HG02840 (cell line): ENCODE data around the gene COPS8.

Experiments used
- ATAC-seq: cut with Tn5 transposase; IDR thresholded peaks from one replicate; pipeline ENCODE4 v1.9.1; 2021; ENCODE audit warnings: mild to moderate bottlenecking, moderate library complexity, moderate number of reproducible peaks; ENCODE audit not compliant: unreplicated experiment, low FRiP score

The COPS8 gene

GRCh38 chr2:237064203-237065070 lies 21.3 kb upstream of the COPS8 start:
- ATAC-seq = no peak

- no peak for ATAC-seq
These were observed 20.7 kb upstream of the COPS8 start for GRCh38 chr2:237065071-237065377.

GRCh38 chr2:237066396-237066795 lies 19.3 kb upstream of the COPS8 start:
- no peak for ATAC-seq

- no peak for ATAC-seq
These were observed 17.6 kb upstream of the COPS8 start for GRCh38 chr2:237068005-237068576.

- ATAC-seq = no peak
These were observed 13.4 kb upstream of the COPS8 start for GRCh38 chr2:237072067-237072931.

- no peak for ATAC-seq
These were observed 12.1 kb upstream of the COPS8 start for GRCh38 chr2:237073552-237073951.

GRCh38 chr2:237074211-237074993 lies 11.3 kb upstream of the COPS8 start:
- ATAC-seq = no peak

- ATAC-seq = no peak
These were observed 9.7 kb upstream of the COPS8 start for GRCh38 chr2:237075749-237076599.

GRCh38 chr2:237081596-237081995 lies 4.1 kb upstream of the COPS8 start:
- no peak for ATAC-seq

GRCh38 chr2:237083026-237083425 lies 2.7 kb upstream of the COPS8 start:
- ATAC-seq = no peak

- ATAC-seq = no peak
These were observed 1.2 kb upstream of the COPS8 start for GRCh38 chr2:237084444-237084843.

GRCh38 chr2:237090906-237091305 lies 5.2 kb downstream of the COPS8 start:
- ATAC-seq = no peak

- ATAC-seq = no peak
These were observed 6.2 kb downstream of the COPS8 start for GRCh38 chr2:237091779-237092436.

GRCh38 chr2:237092506-237092905 lies 6.8 kb downstream of the COPS8 start:
- ATAC-seq = no peak

- ATAC-seq = no peak
These were observed 7.5 kb downstream of the COPS8 start for GRCh38 chr2:237092920-237093781.

- ATAC-seq = no peak
These were observed 10.5 kb downstream of the COPS8 start for GRCh38 chr2:237096201-237096600.

- ATAC-seq = no peak
These were observed 11.2 kb downstream of the COPS8 start for GRCh38 chr2:237096911-237097310.

GRCh38 chr2:237097326-237097910 lies 11.7 kb downstream of the COPS8 start:
- no peak for ATAC-seq
